C4-2B (cell line): ENCODE measurements around the gene EN2.

Experiments
- H3K27ac ChIP-seq: fragments of 450-650 bp; 2 replicates; pipeline ENCODE4 v1.5.1; 2017
- ZFX ChIP-seq: fragments of 450-650 bp; IDR thresholded peaks from 2 replicates; pipeline ENCODE4 v1.6.1; 2017
- TF ChIP-seq, protein P1 (sequence below): fragments of 450-650 bp; conservative IDR thresholded peaks from 2 replicates; pipeline ENCODE4 v1.5.1; 2017; ENCODE audit warnings: mild to moderate bottlenecking

EN2 gene

DNA sequence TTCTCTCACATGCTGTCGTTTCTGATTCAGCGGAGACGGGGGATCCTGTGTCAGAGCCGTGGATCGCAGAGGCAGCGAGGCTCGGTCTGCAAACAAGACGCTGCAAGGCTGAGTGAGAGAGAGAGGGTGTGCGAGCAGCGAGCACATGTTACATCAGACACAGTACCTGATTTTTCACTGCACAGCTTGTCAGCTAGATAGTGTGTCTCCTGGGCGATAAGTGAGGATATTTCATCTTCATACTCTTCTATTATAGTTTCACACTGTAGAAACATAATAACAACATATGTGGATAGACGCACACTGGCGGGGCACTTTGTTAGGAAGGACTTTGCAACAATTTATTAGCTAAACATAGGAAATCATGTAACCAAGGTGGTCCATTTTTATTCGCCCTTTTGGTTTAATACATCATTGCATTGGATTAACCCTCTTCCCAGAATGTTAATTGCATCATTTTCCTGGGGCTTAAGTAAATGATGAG is 49.0 kb downstream of the EN2 start:
- TF ChIP-seq, protein P1, sequence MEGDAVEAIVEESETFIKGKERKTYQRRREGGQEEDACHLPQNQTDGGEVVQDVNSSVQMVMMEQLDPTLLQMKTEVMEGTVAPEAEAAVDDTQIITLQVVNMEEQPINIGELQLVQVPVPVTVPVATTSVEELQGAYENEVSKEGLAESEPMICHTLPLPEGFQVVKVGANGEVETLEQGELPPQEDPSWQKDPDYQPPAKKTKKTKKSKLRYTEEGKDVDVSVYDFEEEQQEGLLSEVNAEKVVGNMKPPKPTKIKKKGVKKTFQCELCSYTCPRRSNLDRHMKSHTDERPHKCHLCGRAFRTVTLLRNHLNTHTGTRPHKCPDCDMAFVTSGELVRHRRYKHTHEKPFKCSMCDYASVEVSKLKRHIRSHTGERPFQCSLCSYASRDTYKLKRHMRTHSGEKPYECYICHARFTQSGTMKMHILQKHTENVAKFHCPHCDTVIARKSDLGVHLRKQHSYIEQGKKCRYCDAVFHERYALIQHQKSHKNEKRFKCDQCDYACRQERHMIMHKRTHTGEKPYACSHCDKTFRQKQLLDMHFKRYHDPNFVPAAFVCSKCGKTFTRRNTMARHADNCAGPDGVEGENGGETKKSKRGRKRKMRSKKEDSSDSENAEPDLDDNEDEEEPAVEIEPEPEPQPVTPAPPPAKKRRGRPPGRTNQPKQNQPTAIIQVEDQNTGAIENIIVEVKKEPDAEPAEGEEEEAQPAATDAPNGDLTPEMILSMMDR = no peak
- no peak for TF ChIP-seq ZFX
- no peak overlapping the region for H3K27ac ChIP-seq

DNA sequence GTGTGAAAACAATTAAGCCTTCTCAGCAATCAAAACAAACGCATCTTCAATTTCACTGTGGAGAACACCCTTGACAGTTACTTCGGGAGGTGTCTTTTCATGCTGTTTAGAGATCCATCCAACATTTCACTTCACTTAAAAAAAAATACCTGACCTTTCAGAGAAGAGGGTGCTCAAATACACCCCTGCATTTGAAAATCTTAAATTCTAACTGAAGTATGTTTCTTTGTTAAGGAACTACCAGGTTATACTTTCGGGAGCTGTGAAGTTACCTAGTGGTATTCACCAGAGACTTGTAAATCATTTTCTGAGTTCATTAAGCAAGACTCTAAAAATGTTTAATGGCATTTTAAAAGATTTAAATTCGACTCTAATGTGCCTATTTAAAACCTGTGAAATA is 49.6 kb downstream of the EN2 start:
- TF ChIP-seq, protein P1 = no peak
- TF ChIP-seq ZFX = no peak
- H3K27ac ChIP-seq = no peak overlapping the region

DNA sequence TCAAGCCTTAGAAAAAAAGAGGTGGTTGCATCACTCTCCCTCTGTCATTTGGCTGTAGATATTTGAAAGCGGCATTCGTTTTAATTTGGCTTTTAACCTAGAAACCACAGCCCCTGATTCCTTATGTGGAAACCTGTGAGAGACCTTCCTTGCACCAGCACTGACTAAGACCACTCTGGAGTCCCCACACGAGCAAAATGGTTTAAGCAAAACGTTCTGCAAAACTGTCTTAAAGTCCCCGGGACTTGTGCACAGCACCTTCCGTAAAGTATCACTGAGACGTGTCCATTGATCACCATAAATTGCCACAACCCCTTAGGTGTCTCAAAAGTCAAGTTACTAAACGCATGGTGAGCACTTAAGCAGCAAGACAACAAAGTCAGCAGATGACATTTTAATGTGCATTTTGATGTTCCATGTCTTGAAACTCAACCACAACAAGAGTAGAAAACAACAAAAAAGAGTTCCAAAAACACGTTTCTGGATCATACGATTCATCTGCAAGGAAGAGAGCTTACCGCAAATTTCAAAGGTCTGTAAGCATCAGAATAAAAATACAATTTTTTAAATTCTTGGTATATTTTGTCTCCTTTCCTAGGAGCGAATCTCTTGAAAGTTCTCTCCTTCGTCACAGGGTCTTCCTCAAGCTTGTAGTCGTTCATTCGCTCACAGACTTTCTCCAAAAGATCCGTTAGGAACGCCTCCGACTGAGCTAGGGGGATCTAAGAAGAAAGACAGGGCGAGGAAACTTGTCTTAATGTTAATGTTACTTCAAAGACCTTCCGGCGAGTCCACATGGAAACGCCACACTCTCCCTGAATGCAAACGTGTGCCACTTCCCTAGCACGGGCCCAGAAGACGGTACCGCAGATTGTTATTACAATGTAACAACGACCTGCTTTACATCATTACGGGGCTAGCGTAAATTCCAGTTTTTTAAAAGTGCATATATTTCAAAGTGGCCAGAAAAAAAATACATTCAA is 50.7 kb downstream of the EN2 start:
- no peak overlapping the region for H3K27ac ChIP-seq
- no peak for TF ChIP-seq ZFX
- TF ChIP-seq, protein P1 = no peak

DNA sequence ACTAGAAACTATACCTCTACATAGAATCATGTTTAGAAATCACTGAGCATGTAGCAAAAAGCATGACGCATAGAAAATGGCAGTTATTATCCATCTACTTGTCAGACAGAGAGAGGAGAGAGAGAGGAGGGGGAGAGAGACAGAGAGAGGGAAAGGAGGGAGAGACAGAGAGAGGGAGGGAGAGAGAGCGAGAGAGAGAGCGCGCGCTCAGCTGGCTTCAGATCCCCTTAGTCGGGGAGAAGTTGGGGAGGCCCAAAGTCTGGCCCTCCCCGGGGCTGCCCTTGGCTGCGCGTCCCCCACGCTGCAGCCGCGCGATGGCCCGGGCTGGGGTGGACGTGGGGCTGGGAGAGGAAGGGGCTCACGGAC is 51.4 kb downstream of the EN2 start:
- no peak overlapping the region for H3K27ac ChIP-seq
- TF ChIP-seq ZFX = no peak
- TF ChIP-seq, protein P1 = no peak

DNA sequence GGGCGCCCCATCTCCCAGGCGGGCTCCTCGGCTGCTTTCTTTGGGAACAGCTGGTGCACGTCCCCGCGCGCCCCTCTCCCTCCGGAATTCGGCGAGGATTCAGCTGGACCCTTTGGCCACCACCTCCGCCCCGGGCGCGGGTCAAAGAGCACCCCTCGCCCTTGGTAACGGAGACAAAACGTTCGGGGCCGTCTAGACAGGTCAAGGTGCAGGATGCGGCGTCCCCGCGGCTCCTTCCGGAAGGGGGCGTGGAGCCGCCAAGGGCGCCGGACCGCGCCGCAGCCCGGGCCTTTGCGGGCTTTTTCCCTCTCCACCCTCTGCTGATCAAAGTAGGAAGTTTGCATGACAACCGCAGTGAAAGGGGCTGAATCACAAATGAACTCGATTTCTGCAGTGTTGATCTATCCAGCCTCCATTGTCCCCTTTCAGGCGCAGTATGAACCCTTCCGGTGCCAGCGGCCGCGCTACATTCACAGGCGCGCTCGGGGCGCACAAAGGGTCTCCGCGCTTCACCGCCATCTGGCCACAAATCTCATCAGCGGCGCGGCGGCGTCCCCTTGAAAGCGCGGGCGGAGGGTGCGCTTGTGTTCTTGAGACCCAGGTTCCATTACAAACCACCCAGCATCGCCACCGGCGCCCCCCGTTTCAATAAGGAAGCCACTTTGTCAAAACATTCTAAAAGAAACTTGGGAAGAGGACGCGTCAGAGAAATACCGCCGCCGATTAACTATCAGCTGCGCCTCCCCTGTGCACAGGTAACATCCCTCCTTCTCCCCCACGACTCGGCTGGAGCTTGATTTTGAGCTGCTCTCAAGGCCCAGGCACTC is 52.0 kb downstream of the EN2 start:
- H3K27ac ChIP-seq = no peak overlapping the region
- TF ChIP-seq, protein P1 = no peak
- no peak for TF ChIP-seq ZFX

DNA sequence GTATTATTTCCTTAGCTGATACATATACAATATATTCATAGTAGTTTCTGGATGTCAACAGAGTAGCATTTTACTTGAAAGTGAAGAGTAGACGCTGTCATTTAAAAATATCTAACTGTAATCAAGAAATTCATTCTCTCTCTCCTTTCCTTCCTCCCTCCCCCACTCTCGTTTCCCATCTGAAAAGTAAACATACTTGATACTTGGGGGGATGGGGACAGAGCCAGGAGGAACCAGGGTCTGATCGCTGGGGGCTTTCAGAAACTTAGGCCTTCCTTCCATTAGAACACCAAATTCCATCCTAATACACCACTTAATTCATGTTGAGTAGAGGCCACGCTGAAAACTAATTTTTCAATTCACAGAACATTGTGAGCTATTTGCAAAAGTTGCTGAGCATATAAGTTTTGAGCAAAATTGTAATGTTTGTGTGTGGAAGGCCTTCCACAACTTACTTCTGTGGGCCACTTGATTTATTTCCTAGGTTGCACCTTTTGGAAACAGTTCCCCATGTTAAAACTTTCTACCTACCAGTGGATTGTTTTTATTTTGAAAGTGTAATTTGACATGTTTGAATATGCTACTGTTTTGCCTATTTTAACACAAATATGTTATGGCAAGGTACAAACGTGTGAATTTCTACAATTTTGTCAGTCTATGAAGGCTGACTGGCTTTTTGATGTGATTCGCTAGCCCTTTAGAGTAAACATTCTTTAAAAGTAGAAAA is 53.2 kb downstream of the EN2 start:
- TF ChIP-seq, protein P1 = no peak
- no peak for TF ChIP-seq ZFX
- H3K27ac ChIP-seq = no peak overlapping the region
